Measurements from ENCODE around the gene SPTA1. TPM values are rescaled to one million over a fixed set of nuclear protein-coding genes. Genes with fewer than 3 reads are reported as not detected.

Gene SPTA1
- total RNA-seq, 1 donor from 2014 or later: 6.1 TPM

DNA sequence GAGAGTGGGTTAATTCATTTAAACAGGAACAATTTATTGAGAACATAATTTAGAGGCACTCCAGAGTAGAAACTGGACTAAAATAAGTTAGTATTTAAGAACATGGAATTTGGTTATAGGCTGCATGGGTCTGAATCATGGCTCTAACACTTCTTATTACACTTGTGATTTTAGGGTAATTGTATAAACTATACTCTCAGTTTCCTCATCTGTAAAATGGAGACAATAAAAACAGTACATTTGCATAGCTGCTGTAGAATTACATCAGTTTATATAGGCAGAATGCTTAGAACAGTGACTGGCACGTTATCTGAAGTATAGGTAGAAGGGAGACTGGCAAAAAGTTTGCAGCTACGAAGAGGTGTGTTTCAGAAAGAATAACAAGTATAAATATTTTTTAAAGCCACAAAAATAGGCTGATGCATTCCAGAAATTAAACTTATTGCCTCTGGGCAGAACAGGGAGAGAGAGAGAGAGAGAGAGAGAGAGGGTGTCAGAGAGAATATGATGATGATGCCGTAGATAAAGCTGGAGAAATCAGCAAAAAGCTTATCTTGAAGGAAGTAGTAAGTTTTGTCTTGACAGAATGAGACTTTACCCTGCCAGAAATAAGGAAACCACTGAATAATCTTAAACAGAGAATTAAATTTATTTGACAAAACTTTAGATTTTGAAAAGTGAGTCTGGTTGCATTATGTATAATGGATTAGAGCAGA, 42.2 kb upstream of the SPTA1 start:
- Mint-ChIP-seq H3K9me3 (ENCODE audit: unreplicated experiment) (no peaks in the 10 kb centered on the region), H3K36me3 (ENCODE audit: low read depth, unreplicated experiment) (no peaks in the 10 kb centered on the region), H3K4me1 (ENCODE audit: unreplicated experiment) (peaks cover 8% of the 10 kb centered on the region), H3K27ac (ENCODE audit: unreplicated experiment) (no peak overlapping the region), H3K4me3 (ENCODE audit: unreplicated experiment) (no peak overlapping the region), H3K27me3 (ENCODE audit: unreplicated experiment) (no peaks in the 10 kb centered on the region)
- no peak for DNase-seq (ENCODE audit: low spot score)
- TF ChIP-seq, protein P1, sequence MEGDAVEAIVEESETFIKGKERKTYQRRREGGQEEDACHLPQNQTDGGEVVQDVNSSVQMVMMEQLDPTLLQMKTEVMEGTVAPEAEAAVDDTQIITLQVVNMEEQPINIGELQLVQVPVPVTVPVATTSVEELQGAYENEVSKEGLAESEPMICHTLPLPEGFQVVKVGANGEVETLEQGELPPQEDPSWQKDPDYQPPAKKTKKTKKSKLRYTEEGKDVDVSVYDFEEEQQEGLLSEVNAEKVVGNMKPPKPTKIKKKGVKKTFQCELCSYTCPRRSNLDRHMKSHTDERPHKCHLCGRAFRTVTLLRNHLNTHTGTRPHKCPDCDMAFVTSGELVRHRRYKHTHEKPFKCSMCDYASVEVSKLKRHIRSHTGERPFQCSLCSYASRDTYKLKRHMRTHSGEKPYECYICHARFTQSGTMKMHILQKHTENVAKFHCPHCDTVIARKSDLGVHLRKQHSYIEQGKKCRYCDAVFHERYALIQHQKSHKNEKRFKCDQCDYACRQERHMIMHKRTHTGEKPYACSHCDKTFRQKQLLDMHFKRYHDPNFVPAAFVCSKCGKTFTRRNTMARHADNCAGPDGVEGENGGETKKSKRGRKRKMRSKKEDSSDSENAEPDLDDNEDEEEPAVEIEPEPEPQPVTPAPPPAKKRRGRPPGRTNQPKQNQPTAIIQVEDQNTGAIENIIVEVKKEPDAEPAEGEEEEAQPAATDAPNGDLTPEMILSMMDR (IDR thresholded peaks at IDR 0.05; ENCODE audit: unreplicated experiment): no peak

DNA sequence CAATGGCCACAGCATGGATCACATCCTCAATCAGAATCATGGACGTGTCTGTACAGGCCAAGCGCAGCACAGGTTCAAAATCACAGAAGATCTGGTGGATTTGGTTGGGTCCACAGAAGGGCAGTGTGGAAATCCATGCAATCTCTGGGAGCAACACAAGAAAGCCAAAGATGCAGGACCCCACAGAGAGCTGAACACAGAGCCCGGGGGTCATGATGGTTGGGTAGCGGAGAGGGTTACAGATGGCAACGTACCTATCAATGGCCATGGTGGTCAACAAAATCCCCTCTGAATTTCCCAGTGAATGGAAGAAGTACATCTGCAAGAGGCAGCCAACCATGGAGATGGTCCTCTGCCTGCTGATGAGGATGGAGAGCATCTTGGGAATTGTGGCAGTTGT, 37.9 kb upstream of the SPTA1 start:
- H3K9me3 Mint-ChIP-seq (ENCODE audit: unreplicated experiment): no peaks in the 10 kb centered on the region
- peaks cover 8% of the 10 kb centered on the region for H3K4me1 Mint-ChIP-seq (ENCODE audit: unreplicated experiment)

GRCh38 chr1:158720620-158721019, 34.1 kb upstream of the SPTA1 start, which contains the start of gene OR6K3:
Gene OR6K3 (minus strand): TSS chr1:158720720. CDS start chr1:158718115, 2,605 bp downstream.
- DNase-seq (ENCODE audit: low spot score): no peak
- no peaks in the 10 kb centered on the region for H3K9me3 Mint-ChIP-seq (ENCODE audit: unreplicated experiment)
- H3K27ac Mint-ChIP-seq (ENCODE audit: unreplicated experiment): no peak within 1 kb of the TSS
- H3K27me3 Mint-ChIP-seq (ENCODE audit: unreplicated experiment): no peaks in the 10 kb centered on the region
- H3K36me3 Mint-ChIP-seq (ENCODE audit: low read depth, unreplicated experiment): no peaks in the 10 kb centered on the region
- peaks cover 22% of the 10 kb centered on the region for H3K4me1 Mint-ChIP-seq (ENCODE audit: unreplicated experiment)
- TF ChIP-seq, protein P1 (IDR thresholded peaks at IDR 0.05; ENCODE audit: unreplicated experiment): no peak
- H3K4me3 Mint-ChIP-seq (ENCODE audit: unreplicated experiment): no peak within 1 kb of the TSS

More for the DNA sequence above, 37.9 kb upstream of the SPTA1 start:
- Mint-ChIP-seq H3K4me3 (ENCODE audit: unreplicated experiment) (no peak overlapping the region), H3K27ac (ENCODE audit: unreplicated experiment) (no peak overlapping the region), H3K27me3 (ENCODE audit: unreplicated experiment) (no peaks in the 10 kb centered on the region), H3K36me3 (ENCODE audit: low read depth, unreplicated experiment) (no peaks in the 10 kb centered on the region)
- TF ChIP-seq, protein P1 (IDR thresholded peaks at IDR 0.05; ENCODE audit: unreplicated experiment): no peak
- no peak for DNase-seq (ENCODE audit: low spot score)

- no peak for DNase-seq (ENCODE audit: low spot score)
- Mint-ChIP-seq H3K27ac (ENCODE audit: unreplicated experiment) (no peak overlapping the region), H3K4me1 (ENCODE audit: unreplicated experiment) (peaks cover 24% of the 10 kb centered on the region), H3K9me3 (ENCODE audit: unreplicated experiment) (no peaks in the 10 kb centered on the region), H3K27me3 (ENCODE audit: unreplicated experiment) (no peaks in the 10 kb centered on the region), H3K36me3 (ENCODE audit: low read depth, unreplicated experiment) (no peaks in the 10 kb centered on the region), H3K4me3 (ENCODE audit: unreplicated experiment) (no peak overlapping the region)
- TF ChIP-seq, protein P1 (IDR thresholded peaks at IDR 0.05; ENCODE audit: unreplicated experiment): no peak
These were observed 33.1 kb upstream of the SPTA1 start for GRCh38 chr1:158719664-158720063.

GRCh38 chr1:158717344-158717743, 30.8 kb upstream of the SPTA1 start:
- Mint-ChIP-seq H3K36me3 (ENCODE audit: low read depth, unreplicated experiment) (no peaks in the 10 kb centered on the region), H3K4me1 (ENCODE audit: unreplicated experiment) (peaks cover 25% of the 10 kb centered on the region), H3K9me3 (ENCODE audit: unreplicated experiment) (no peaks in the 10 kb centered on the region), H3K27me3 (ENCODE audit: unreplicated experiment) (no peaks in the 10 kb centered on the region), H3K27ac (ENCODE audit: unreplicated experiment) (no peak overlapping the region), H3K4me3 (ENCODE audit: unreplicated experiment) (no peak overlapping the region)
- no peak for DNase-seq (ENCODE audit: low spot score)
- TF ChIP-seq, protein P1 (IDR thresholded peaks at IDR 0.05; ENCODE audit: unreplicated experiment): no peak
